GM19452 (cell line): ENCODE results near the gene CEMIP2.

Experiments
- ATAC-seq: cut with Tn5 transposase; IDR thresholded peaks from one replicate; pipeline ENCODE4 v1.9.1; 2021; ENCODE audit not compliant: unreplicated experiment

CEMIP2 gene

GRCh38 chr9:71655141-71655540, 113.2 kb downstream of the CEMIP2 start:
- no peak for ATAC-seq

- ATAC-seq: no peak
Measured at GRCh38 chr9:71652480-71652879, 115.8 kb downstream of the CEMIP2 start.

DNA sequence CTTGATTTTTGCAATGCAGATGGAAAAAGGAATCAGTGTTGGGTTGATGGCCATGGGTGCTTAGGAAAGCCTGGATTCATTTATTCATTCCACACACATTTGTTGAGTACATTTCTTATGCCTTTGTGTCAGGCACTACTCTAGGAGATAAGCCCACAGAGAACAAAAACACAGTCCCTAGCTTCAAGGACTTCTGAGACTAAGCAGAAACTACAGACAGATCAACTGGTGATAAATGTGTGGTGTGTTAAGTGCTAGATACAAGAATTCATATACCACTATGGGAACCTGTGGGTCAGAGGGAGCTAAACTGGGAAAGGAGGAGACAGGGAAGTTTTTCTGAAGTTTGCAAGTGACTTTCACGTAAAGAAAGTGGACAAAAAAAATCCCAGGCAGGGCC, 119.9 kb downstream of the CEMIP2 start:
- no peak for ATAC-seq

DNA sequence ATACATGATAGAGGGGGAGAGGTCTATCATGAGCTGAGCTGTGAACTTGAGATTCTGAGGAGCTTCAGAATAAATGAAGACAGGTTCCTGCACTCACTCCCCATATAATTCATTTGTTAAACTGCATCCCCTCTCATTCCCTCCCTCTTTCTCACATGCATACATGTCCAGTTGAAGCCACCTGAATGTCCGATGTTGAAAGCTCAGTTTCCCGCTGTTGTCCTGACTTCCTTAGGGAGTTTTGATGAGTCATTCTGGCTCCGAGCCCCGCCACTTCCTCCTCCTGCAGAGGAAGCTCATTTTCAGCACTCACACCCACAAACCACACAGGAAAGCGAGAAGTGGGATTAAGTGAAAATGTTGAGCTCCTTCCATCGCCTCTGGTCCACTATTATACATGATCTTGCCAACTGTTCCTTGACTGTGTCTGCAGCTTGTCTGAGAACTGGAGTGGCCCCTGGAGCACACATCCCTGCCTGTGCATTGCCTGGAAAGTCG, 121.2 kb downstream of the CEMIP2 start:
- peak; percentile 70 for ATAC-seq

GRCh38 chr9:71646131-71646530, 122.2 kb downstream of the CEMIP2 start:
- ATAC-seq: no peak

- ATAC-seq: no peak
Measured at GRCh38 chr9:71644819-71645362, 123.4 kb downstream of the CEMIP2 start.

DNA sequence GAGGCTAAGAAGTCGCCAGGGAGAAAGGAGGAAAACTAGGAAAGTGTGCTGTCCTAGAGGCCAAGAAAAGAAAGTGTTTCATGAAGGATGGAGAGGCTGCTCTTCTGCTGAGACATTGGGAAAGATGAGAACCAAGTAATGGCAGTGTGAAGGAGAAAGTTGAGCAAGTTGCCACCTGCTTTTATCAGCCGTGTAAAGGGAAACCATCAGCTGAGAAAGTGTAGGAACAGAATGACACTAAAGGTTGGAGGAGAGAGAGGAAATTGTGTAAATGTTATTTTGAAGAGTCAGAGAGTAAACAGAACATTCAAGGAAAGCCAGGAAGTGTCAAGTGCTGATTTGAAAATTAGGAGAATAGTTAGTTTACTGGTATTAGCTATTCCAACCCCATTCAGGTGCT, 125.0 kb downstream of the CEMIP2 start:
- ATAC-seq: no peak

GRCh38 chr9:71642056-71642455, 126.3 kb downstream of the CEMIP2 start:
- ATAC-seq: no peak

GRCh38 chr9:71638627-71639026, 129.7 kb downstream of the CEMIP2 start:
- ATAC-seq: no peak

DNA sequence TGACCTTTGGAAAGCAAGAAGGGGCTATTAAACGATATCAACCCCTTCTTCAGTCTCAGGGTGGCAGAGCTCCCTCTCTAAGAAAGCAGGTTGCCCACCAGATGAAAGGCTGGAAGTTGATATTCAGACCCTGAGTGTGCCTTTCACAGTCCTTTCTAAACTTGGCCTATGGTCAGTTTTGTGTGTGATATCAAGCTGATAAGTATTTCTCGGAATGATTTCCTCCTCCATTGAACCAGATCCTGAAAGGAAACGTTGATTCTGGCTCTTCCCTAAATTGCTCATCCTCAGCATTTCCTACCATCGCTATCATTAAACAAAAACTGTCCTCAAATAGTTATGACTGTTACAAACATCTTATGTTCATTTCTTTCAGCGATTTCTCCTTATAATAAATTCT, 130.4 kb downstream of the CEMIP2 start:
- no peak for ATAC-seq

- no peak for ATAC-seq
Measured at GRCh38 chr9:71637375-71637774, 130.9 kb downstream of the CEMIP2 start.

DNA sequence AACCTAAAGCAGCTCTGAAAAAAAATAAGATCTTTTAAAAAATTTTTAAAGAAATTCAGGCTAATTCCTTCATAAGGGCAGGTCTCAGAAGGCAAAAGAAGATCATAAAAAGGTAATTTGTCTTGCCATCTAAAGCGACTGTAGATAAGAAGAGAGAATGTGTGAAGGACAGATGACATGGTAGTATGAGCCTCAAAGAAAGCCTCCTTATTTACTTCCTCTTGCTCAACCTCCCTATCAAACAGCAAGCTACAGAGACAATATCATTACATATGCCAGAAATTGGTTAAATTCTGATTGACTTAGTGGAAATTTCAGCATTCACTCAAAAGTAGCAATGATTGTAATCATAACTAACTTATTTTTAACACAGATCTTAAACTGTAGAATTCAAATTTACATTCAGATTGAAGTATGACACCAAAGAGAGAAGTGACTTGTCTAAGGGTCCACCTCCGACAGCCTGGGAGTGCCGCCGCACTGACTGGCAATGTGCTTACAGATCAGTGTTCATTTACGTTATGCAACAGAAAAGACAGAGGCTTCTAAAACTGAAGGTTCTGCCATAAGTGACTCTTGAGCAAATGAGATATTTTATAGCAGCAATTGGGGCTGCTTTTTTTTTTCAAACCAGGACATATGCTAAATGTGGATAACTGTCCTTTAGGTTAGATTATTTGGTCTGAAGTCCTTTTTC, 132.0 kb downstream of the CEMIP2 start:
- no peak for ATAC-seq

DNA sequence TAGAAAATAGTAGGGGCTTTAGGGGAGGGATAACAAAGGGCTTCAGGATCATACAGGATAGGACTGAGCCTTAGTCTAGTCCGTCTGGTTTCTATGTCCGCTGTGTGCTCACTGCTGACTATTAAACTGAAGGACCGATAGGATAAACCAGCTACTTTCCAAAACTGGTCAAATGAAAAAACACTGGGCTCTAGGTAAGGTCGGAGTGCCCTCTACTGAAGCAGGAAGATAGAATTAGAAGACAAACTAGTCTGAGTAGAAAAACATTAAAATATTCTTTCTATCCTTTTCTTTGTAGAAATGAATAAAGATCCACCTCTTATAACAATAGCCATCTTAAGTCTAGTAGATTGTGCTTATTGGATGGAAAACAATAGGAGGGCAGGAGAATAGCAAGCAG, 133.6 kb downstream of the CEMIP2 start:
- no peak for ATAC-seq
